ENCODE data around the gene THADA. TPM values are rescaled to one million over a fixed set of nuclear protein-coding genes. Genes with fewer than 3 reads are reported as not detected.

The THADA gene
- total and polyA plus RNA-seq, 2 donors (not counting 3 experiments of a cell fraction or from before 2014, with no cell fraction given) = 22.6 to 25.3 TPM

- dilution Hi-C loops (cut with MboI; ENCODE audit: extremely low pct_ligation_motif_present, low sequenced_read_pairs) = loop anchor here (10.0 kb wide), 1 partner anchor 49 kb away; no protein-coding TSS in a partner anchor
- peak overlapping the region; percentile 88 for H3K27ac ChIP-seq (ENCODE audit: insufficient read depth, low read depth, low read length)
- CTCF ChIA-PET = interaction anchor here (0.7 to 12.8 kb wide), 16 partner anchors 49 to 395 kb away, joined by 3 to 240 read pairs (median 8); no protein-coding TSS in a partner anchor
- no TSS peak for BruUV-seq (replicated peaks)
- no peaks in the 10 kb centered on the region for H3K27me3 ChIP-seq (ENCODE audit: control insufficient read depth in 2 of 2, insufficient read depth in 2 of 2, low read length in 2 of 2)
- TF ChIP-seq POLR2A (IDR thresholded peaks at IDR 0.05; ENCODE audit: low read depth, low read length) (peak; percentile 26), EZH2 (IDR thresholded peaks at IDR 0.05; ENCODE audit: borderline replicate concordance, low read depth, low read length, severe bottlenecking) (no peak)
- peak overlapping the region; percentile 29 to 93 (median 90) for H3K4me3 ChIP-seq (replicated peaks in 1 of 3; ENCODE audit: insufficient read depth in 1 of 3, low read depth in 1 of 3, low read length in 3 of 3)
- H3K9me1 ChIP-seq (replicated peaks; ENCODE audit: control insufficient read depth, extremely low read depth, insufficient read depth, low read length) = no peaks in the 10 kb centered on the region
- H3K36me3 ChIP-seq (ENCODE audit: control insufficient read depth in 2 of 2, extremely low read depth in 1 of 2, insufficient read depth in 2 of 2, low read length in 2 of 2) = peaks cover 0 to 6% of the 10 kb centered on the region in 2 experiments
- intact Hi-C loops (cut with micrococcal nuclease) = loop anchor here (5.0 kb wide), 1 partner anchor 181 kb away; no protein-coding TSS in a partner anchor
- POLR2A ChIA-PET = no interaction called here
- no peaks in the 10 kb centered on the region for H4K20me1 ChIP-seq (replicated peaks; ENCODE audit: control insufficient read depth, extremely low read depth, insufficient read depth, low read length)
- H3K4me1 ChIP-seq (ENCODE audit: control insufficient read depth, extremely low read depth, insufficient read depth, low read length) = peaks cover 56% of the 10 kb centered on the region
- H3K4me2 ChIP-seq (ENCODE audit: insufficient read depth, low read length) = peak overlapping the region; percentile 85
- FAIRE-seq = peak; percentile 43
- no peaks in the 10 kb centered on the region for H3K9me3 ChIP-seq (replicated peaks; ENCODE audit: control insufficient read depth, insufficient read depth, low read length)
- peaks cover 49% of the 10 kb centered on the region for H3K79me2 ChIP-seq (ENCODE audit: control insufficient read depth, insufficient read depth, low read length)
- peak overlapping the region; percentile 90 for H3K9ac ChIP-seq (replicated peaks; ENCODE audit: extremely low read depth, insufficient read depth, low read length)
- H2AFZ ChIP-seq (ENCODE audit: low read depth, low read length) = no peak overlapping the region
- DNase-seq (ENCODE audit: low read depth, low spot score) = peak; percentile 45
Measured at GRCh38 chr2:43223521-43224001, 372.3 kb downstream of the THADA start.

- CTCF ChIA-PET = interaction anchor here (0.5 to 12.8 kb wide), 18 partner anchors 43 to 364 kb away, joined by 3 to 240 read pairs (median 7); no protein-coding TSS in a partner anchor
- H3K27me3 ChIP-seq (ENCODE audit: control insufficient read depth in 2 of 2, insufficient read depth in 2 of 2, low read length in 2 of 2) = no peaks in the 10 kb centered on the region
- POLR2A ChIA-PET = interaction anchor here (1.0 to 3.4 kb wide), 5 partner anchors 48 to 268 kb away, joined by 3 to 12 read pairs (median 4); no protein-coding TSS in a partner anchor
- peak overlapping the region; percentile 90 for H3K9ac ChIP-seq (replicated peaks; ENCODE audit: extremely low read depth, insufficient read depth, low read length)
- H3K9me3 ChIP-seq (replicated peaks; ENCODE audit: control insufficient read depth, insufficient read depth, low read length) = no peaks in the 10 kb centered on the region
- H3K4me2 ChIP-seq (ENCODE audit: insufficient read depth, low read length) = peak overlapping the region; percentile 85
- no TSS peak for BruUV-seq (replicated peaks)
- peak; percentile 49 for FAIRE-seq
- no peak overlapping the region for H2AFZ ChIP-seq (ENCODE audit: low read depth, low read length)
- peak overlapping the region in 2 of 3 experiments; percentile 90 to 93 for H3K4me3 ChIP-seq (replicated peaks in 1 of 3; ENCODE audit: insufficient read depth in 1 of 3, low read depth in 1 of 3, low read length in 3 of 3)
- H3K4me1 ChIP-seq (ENCODE audit: control insufficient read depth, extremely low read depth, insufficient read depth, low read length) = peaks cover 54% of the 10 kb centered on the region
- dilution Hi-C loops (cut with MboI; ENCODE audit: extremely low pct_ligation_motif_present, low sequenced_read_pairs) = loop anchor here (10.0 kb wide), 1 partner anchor 48 kb away; no protein-coding TSS in a partner anchor
- peak overlapping the region; percentile 88 for H3K27ac ChIP-seq (ENCODE audit: insufficient read depth, low read depth, low read length)
- peaks cover 0 to 6% of the 10 kb centered on the region in 2 experiments for H3K36me3 ChIP-seq (ENCODE audit: control insufficient read depth in 2 of 2, extremely low read depth in 1 of 2, insufficient read depth in 2 of 2, low read length in 2 of 2)
- H4K20me1 ChIP-seq (replicated peaks; ENCODE audit: control insufficient read depth, extremely low read depth, insufficient read depth, low read length) = no peaks in the 10 kb centered on the region
- H3K9me1 ChIP-seq (replicated peaks; ENCODE audit: control insufficient read depth, extremely low read depth, insufficient read depth, low read length) = no peaks in the 10 kb centered on the region
- peaks cover 49% of the 10 kb centered on the region for H3K79me2 ChIP-seq (ENCODE audit: control insufficient read depth, insufficient read depth, low read length)
- no peak for DNase-seq (ENCODE audit: low read depth, low spot score)
- intact Hi-C loops (cut with micrococcal nuclease) = loop anchor here (1.0 to 5.0 kb wide), 5 partner anchors 48 to 180 kb away; no protein-coding TSS in a partner anchor
- TF ChIP-seq JUN (IDR thresholded peaks at IDR 0.05; ENCODE audit: borderline replicate concordance, insufficient read depth, insufficient read length, low read depth) (no peak), GATA2 (IDR thresholded peaks at IDR 0.05; ENCODE audit: insufficient read depth, insufficient read length, low read depth, low read length) (no peak), FOS (IDR thresholded peaks at IDR 0.05; ENCODE audit: borderline replicate concordance, insufficient read depth, low read length) (no peak), CTCF (IDR thresholded peaks at IDR 0.05; ENCODE audit: extremely low read depth in 1 of 2, insufficient read depth in 1 of 2, low read depth in 1 of 2, low read length in 2 of 2) (no peak), POLR2AphosphoS5 (IDR thresholded peaks at IDR 0.05; ENCODE audit: insufficient read depth, low read depth, low read length) (no peak), MAX (IDR thresholded peaks at IDR 0.05; ENCODE audit: insufficient read depth, insufficient read length) (no peak), MYC (IDR thresholded peaks at IDR 0.05; ENCODE audit: low read depth, low read length) (no peak), POLR2A (IDR thresholded peaks at IDR 0.05; ENCODE audit: low read depth, low read length) (no peak), EZH2 (IDR thresholded peaks at IDR 0.05; ENCODE audit: borderline replicate concordance, low read depth, low read length, severe bottlenecking) (no peak)
Measured at GRCh38 chr2:43222475-43223309, 373.1 kb downstream of the THADA start.

Measured in endothelial cell of umbilical vein (primary cell).